H9 (cell line): ENCODE measurements around the gene MAD1L1. TPM values are rescaled to one million over a fixed set of nuclear protein-coding genes. Genes with fewer than 3 reads are reported as not detected.

Experiments used
- DNase-seq: peaks from one replicate; pipeline ENCODE4 v3.0.0-alpha.2; 2017
- H2AFZ ChIP-seq: one replicate; pipeline ENCODE4 v1.6.1; 2013; ENCODE audit warnings: mild to moderate bottlenecking, low read length, control low read depth, moderate library complexity
- H2AK5ac ChIP-seq: 2 replicates; pipeline ENCODE4 v1.6.1; 2013; ENCODE audit warnings: low read length, control low read depth, mixed read lengths; ENCODE audit not compliant: insufficient read length
- H2BK120ac ChIP-seq: one replicate; pipeline ENCODE4 v1.6.1; 2013; ENCODE audit warnings: low read depth, mild to moderate bottlenecking, low read length, control low read depth, inconsistent platforms; ENCODE audit not compliant: poor library complexity, severe bottlenecking
- H2BK12ac ChIP-seq: 2 replicates; pipeline ENCODE4 v1.6.1; 2013; ENCODE audit warnings: low read length, control low read depth, mixed read lengths, low read depth; ENCODE audit not compliant: insufficient read length
- H2BK15ac ChIP-seq: 2 replicates; pipeline ENCODE4 v1.6.1; 2013; ENCODE audit warnings: low read depth, low read length, control low read depth
- H2BK20ac ChIP-seq: one replicate; pipeline ENCODE4 v1.6.1; 2013; ENCODE audit warnings: low read depth, mild to moderate bottlenecking, low read length, control low read depth, inconsistent platforms; ENCODE audit not compliant: poor library complexity, severe bottlenecking
- H2BK5ac ChIP-seq: 2 replicates; pipeline ENCODE4 v1.6.1; 2013; ENCODE audit warnings: low read length, control low read depth, mixed read lengths; ENCODE audit not compliant: insufficient read length
- H3K14ac ChIP-seq: 2 replicates; pipeline ENCODE4 v1.6.1; 2013; ENCODE audit warnings: low read length, control low read depth; ENCODE audit not compliant: insufficient read depth
- H3K18ac ChIP-seq: 2 replicates; pipeline ENCODE4 v1.6.1; 2013; ENCODE audit warnings: low read depth, mild to moderate bottlenecking, mixed read lengths, low read length, control low read depth; ENCODE audit not compliant: insufficient read length
- H3K23ac ChIP-seq: 2 replicates; pipeline ENCODE4 v1.6.1; 2013; ENCODE audit warnings: low read length, control low read depth, mixed read lengths, low read depth; ENCODE audit not compliant: insufficient read length
- H3K23me2 ChIP-seq: 2 replicates; pipeline ENCODE4 v1.6.1; 2013; ENCODE audit warnings: low read depth, mild to moderate bottlenecking, mixed read lengths, low read length, control low read depth; ENCODE audit not compliant: insufficient read length, poor library complexity, severe bottlenecking
- H3K27ac ChIP-seq: 2 replicates; pipeline ENCODE4 v1.5.1; 2013; ENCODE audit warnings: low read length, control low read depth, mixed read lengths, low read depth; ENCODE audit not compliant: insufficient read length
- H3K27me3 ChIP-seq: 2 replicates; pipeline ENCODE4 v1.6.1; 2013; ENCODE audit warnings: low read length, control low read depth, inconsistent platforms; ENCODE audit not compliant: insufficient read depth
- H3K4ac ChIP-seq: 2 replicates; pipeline ENCODE4 v1.6.1; 2013; ENCODE audit warnings: low read depth, mild to moderate bottlenecking, control low read depth, inconsistent platforms, low read length, moderate library complexity
- H3K4me1 ChIP-seq: 2 replicates; pipeline ENCODE4 v1.6.1; 2013; ENCODE audit warnings: low read length, control low read depth, inconsistent platforms; ENCODE audit not compliant: insufficient read depth
- H3K4me2 ChIP-seq: 2 replicates; pipeline ENCODE4 v1.6.1; 2013; ENCODE audit warnings: low read length, control low read depth, mixed read lengths; ENCODE audit not compliant: insufficient read length, insufficient read depth
- H3K56ac ChIP-seq: 2 replicates; pipeline ENCODE4 v1.6.1; 2013; ENCODE audit warnings: low read depth, mild to moderate bottlenecking, mixed read lengths, low read length, control low read depth; ENCODE audit not compliant: insufficient read length
- H3K79me1 ChIP-seq: 2 replicates; pipeline ENCODE4 v1.6.1; 2013; ENCODE audit warnings: low read depth, mild to moderate bottlenecking, moderate library complexity, low read length, control low read depth, inconsistent platforms; ENCODE audit not compliant: insufficient read depth, poor library complexity, severe bottlenecking
- H3K79me2 ChIP-seq: 2 replicates; pipeline ENCODE4 v1.6.1; 2013; ENCODE audit warnings: low read length, control low read depth, inconsistent platforms; ENCODE audit not compliant: insufficient read depth
- H3K9ac ChIP-seq: 2 replicates; pipeline ENCODE4 v1.6.1; 2013; ENCODE audit warnings: low read length, control low read depth, mixed read lengths; ENCODE audit not compliant: insufficient read length; ENCODE audit errors: extremely low read depth
- H3K9me3 ChIP-seq: one replicate; pipeline ENCODE4 v1.6.1; 2013; ENCODE audit warnings: low read depth, low read length, inconsistent platforms; ENCODE audit not compliant: control insufficient read depth
- H3T11ph ChIP-seq: one replicate; pipeline ENCODE4 v1.6.1; 2013; ENCODE audit warnings: mild to moderate bottlenecking, low read length, control low read depth, inconsistent platforms
- H4K20me1 ChIP-seq: one replicate; pipeline ENCODE4 v1.6.1; 2013; ENCODE audit not compliant: control insufficient read depth, insufficient read length, insufficient read depth
- H4K5ac ChIP-seq: 2 replicates; pipeline ENCODE4 v1.6.1; 2013; ENCODE audit warnings: low read depth, mild to moderate bottlenecking, mixed read lengths, low read length, control low read depth; ENCODE audit not compliant: insufficient read length
- H4K8ac ChIP-seq: replicated peaks from 2 replicates; pipeline ENCODE4 v1.6.1; 2013; ENCODE audit warnings: low read length, control low read depth, mixed read lengths, low read depth; ENCODE audit not compliant: insufficient read length
- H4K91ac ChIP-seq: 2 replicates; pipeline ENCODE4 v1.6.1; 2013; ENCODE audit warnings: low read depth, mild to moderate bottlenecking, moderate library complexity, mixed read lengths, low read length, control low read depth; ENCODE audit not compliant: insufficient read length
- H3K27ac Mint-ChIP-seq, 3 experiments: 2 replicates in 2 of 3; 3 replicates in 1 of 3; pipeline ENCODE4 v1.8.0; 2020 to 2021; ENCODE audit warnings: mixed read lengths in 3 of 3, mild to moderate bottlenecking in 1 of 3, moderate library complexity in 1 of 3
- H3K27me3 Mint-ChIP-seq: 2 replicates; pipeline ENCODE4 v1.8.0; 2021; ENCODE audit warnings: low read depth, mild to moderate bottlenecking, moderate library complexity, mixed read lengths
- H3K36me3 Mint-ChIP-seq, 3 experiments: 2 replicates in 2 of 3; 3 replicates in 1 of 3; pipeline ENCODE4 v1.8.0; 2020 to 2021; ENCODE audit warnings: low read depth in 3 of 3, mixed read lengths in 3 of 3; ENCODE audit not compliant: insufficient read depth in 1 of 3
- H3K4me1 Mint-ChIP-seq, 2 experiments: 2 replicates each; pipeline ENCODE4 v1.8.0; 2020; ENCODE audit warnings: mixed read lengths in 2 of 2
- H3K4me3 Mint-ChIP-seq, 2 experiments: 2 replicates in 1 of 2; 3 replicates in 1 of 2; pipeline ENCODE4 v1.8.0; 2020 to 2021; ENCODE audit warnings: mild to moderate bottlenecking in 2 of 2, mixed read lengths in 2 of 2, moderate library complexity in 1 of 2
- H3K9me3 Mint-ChIP-seq, 2 experiments: 2 replicates in 1 of 2; 3 replicates in 1 of 2; pipeline ENCODE4 v1.8.0; 2020; ENCODE audit warnings: mild to moderate bottlenecking in 2 of 2, mixed read lengths in 2 of 2, moderate library complexity in 1 of 2
- WGBS: extraction: QIAGEN DNeasy Blood & Tissue Kit; methylation state at CpG from one replicate; pipeline ENCODE4 v1.1.7; 2013; ENCODE audit warnings: missing lambda C conversion rate, low lambda C conversion rate, mixed read lengths; ENCODE audit not compliant: insufficient read length; ENCODE audit errors: extremely low coverage; 5-methylcytosine and 5-hydroxymethylcytosine counted together
- total RNA-seq: library from RNA; stranded (reverse); gene quantifications from 2 replicates; pipeline ENCODE4 v1.2.1, GENCODE V29; 2021
- TF ChIP-seq, protein P1 (sequence below): fragments of 200-600 bp; sonication (generic); conservative IDR thresholded peaks from 3 replicates; pipeline ENCODE4 v1.8.0; 2021; ENCODE audit warnings: antibody characterized with exemption, mild to moderate bottlenecking

Gene MAD1L1
- total RNA-seq, 1 experiment from 2014 or later = 39.0 TPM

DNA sequence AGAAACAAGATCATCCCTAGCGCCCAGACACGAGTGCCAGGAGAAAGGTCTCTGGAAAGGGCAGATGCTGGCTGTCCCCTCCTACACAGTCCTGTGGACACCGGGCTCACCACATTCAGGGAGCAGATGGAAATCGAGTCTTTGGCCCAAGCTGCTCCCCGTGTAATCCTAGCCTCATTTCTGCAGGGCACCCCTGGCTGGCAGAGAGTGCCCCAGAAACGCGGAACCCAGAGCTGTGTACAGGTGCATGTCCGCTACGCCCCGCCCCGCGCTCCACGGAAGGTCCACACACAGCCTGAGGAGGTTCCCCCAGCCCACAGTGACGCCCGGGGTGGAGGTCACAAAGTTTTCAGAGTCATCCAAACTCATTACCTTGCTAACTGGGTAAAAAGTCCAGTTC lies 202.8 kb downstream of the MAD1L1 start:
- peaks cover 5 to 13% (median 9%) of the 10 kb centered on the region in 3 experiments for H3K36me3 Mint-ChIP-seq
- no peak overlapping the region for H2BK20ac ChIP-seq
- no peak overlapping the region for H4K8ac ChIP-seq
- no peak overlapping the region for H3K27ac Mint-ChIP-seq
- no peaks in the 10 kb centered on the region for H3K23me2 ChIP-seq
- no peak for DNase-seq
- no peak overlapping the region for H3K23ac ChIP-seq
- H2BK15ac ChIP-seq = no peak overlapping the region
- TF ChIP-seq, protein P1, sequence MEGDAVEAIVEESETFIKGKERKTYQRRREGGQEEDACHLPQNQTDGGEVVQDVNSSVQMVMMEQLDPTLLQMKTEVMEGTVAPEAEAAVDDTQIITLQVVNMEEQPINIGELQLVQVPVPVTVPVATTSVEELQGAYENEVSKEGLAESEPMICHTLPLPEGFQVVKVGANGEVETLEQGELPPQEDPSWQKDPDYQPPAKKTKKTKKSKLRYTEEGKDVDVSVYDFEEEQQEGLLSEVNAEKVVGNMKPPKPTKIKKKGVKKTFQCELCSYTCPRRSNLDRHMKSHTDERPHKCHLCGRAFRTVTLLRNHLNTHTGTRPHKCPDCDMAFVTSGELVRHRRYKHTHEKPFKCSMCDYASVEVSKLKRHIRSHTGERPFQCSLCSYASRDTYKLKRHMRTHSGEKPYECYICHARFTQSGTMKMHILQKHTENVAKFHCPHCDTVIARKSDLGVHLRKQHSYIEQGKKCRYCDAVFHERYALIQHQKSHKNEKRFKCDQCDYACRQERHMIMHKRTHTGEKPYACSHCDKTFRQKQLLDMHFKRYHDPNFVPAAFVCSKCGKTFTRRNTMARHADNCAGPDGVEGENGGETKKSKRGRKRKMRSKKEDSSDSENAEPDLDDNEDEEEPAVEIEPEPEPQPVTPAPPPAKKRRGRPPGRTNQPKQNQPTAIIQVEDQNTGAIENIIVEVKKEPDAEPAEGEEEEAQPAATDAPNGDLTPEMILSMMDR = no peak
- H3K9ac ChIP-seq = no peak overlapping the region
- no peak overlapping the region for H2AFZ ChIP-seq
- no peak overlapping the region for H4K91ac ChIP-seq
- H3K27me3 ChIP-seq = no peaks in the 10 kb centered on the region
- H4K5ac ChIP-seq = no peak overlapping the region
- H3K4me1 ChIP-seq = no peaks in the 10 kb centered on the region
- no peak overlapping the region for H3K4me3 Mint-ChIP-seq
- no peak overlapping the region for H3K4me2 ChIP-seq
- H3T11ph ChIP-seq = no peak overlapping the region
- no peaks in the 10 kb centered on the region for H3K79me1 ChIP-seq
- H2BK5ac ChIP-seq = no peak overlapping the region
- H3K18ac ChIP-seq = no peak overlapping the region
- no peaks in the 10 kb centered on the region for H3K9me3 ChIP-seq
- H3K79me2 ChIP-seq = no peaks in the 10 kb centered on the region
- no peak overlapping the region for H3K56ac ChIP-seq
- H2BK120ac ChIP-seq = no peak overlapping the region
- H2AK5ac ChIP-seq = no peak overlapping the region
- H3K27ac ChIP-seq = no peak overlapping the region
- H3K27me3 Mint-ChIP-seq = no peaks in the 10 kb centered on the region; the same call in 1 of the 2 replicates
- no peak overlapping the region for H3K4ac ChIP-seq
- no peak overlapping the region for H3K14ac ChIP-seq
- H3K9me3 Mint-ChIP-seq = peaks cover 10 to 20% of the 10 kb centered on the region in 2 experiments
- no peak overlapping the region for H2BK12ac ChIP-seq
- no CpG with 5 or more reads among the region's 15 CpGs for WGBS
- H3K4me1 Mint-ChIP-seq = peaks cover 21 to 23% of the 10 kb centered on the region in 2 experiments
- H4K20me1 ChIP-seq = no peaks in the 10 kb centered on the region
